ENCODE measurements around the gene POLR3H.

DNA sequence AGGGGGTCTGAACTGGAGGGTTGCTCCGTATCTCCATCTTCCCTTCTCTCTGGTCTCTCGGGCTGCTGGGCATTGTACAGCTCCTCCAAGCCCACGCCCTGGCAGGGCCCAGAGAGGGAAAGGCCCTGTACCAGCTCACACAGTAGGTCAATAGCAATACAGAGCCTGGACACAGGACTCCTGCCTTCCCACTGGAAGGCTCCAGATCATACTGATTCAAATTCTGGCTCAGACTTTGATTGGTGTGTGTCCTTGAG lies 23.2 kb upstream of the POLR3H start:
- no peak for TF ChIP-seq CTCF (conservative IDR thresholded peaks at IDR 0.05)
- TF ChIP-seq EZH2 (IDR thresholded peaks at IDR 0.05; ENCODE audit: low read depth) = no peak

Measured in PC-9 (cell line).